K562 (cell line): ENCODE data around the gene CACTIN. TPM values are rescaled to one million over a fixed set of nuclear protein-coding genes. Genes with fewer than 3 reads are reported as not detected.

Source experiments
- MTA2 ChIP-seq: fragments of 450-650 bp; IDR thresholded peaks from 2 replicates; pipeline ENCODE4 v1.6.1; 2016; ENCODE audit warnings: low read depth
- RNF2 ChIP-seq: sonication (generic); IDR thresholded peaks from 2 replicates; pipeline ENCODE4 v1.6.1; 2016
- SIN3B ChIP-seq: fragments of 450-650 bp; IDR thresholded peaks from 2 replicates; pipeline ENCODE4 v1.6.1; 2017; ENCODE audit warnings: low read depth, mild to moderate bottlenecking, moderate library complexity
- SRF ChIP-seq, 2 experiments: fragments of 250-450, 450-650 bp in 1 of 2; sonication (Bioruptor Pico) in 1 of 2; sonication (generic) in 1 of 2; formaldehyde crosslinking; IDR thresholded peaks; 2 replicates each; pipeline versions ENCODE4 v1.5.0 to v1.5.1; 2020 to 2022; ENCODE audit warnings: mild to moderate bottlenecking in 1 of 2, missing genetic modification reagents in 1 of 2
- polyA plus RNA-seq, 8 experiments: library from polyadenylated mRNA; depleted of rRNA in 4 of 8; stranded (reverse) in 5 of 8; unstranded in 3 of 8; fragments of >200 nt; fragmentation: Nextera tagmentation in 2 of 8; fragmentation: Illumina TruSeq in 1 of 8; extraction: Ambion mirVana in 2 of 8; extraction: Trizol in 1 of 8; gene quantifications; 2 replicates each; pipeline versions ENCODE4 v1.2.1 to v1.2.3, GENCODE V29; 2011 to 2014; ENCODE audit warnings: inconsistent platforms in 1 of 8, missing spikeins in 1 of 8
- total RNA-seq, 7 experiments: library from RNA; depleted of rRNA in 6 of 7; stranded (reverse); fragments of >200 nt in 6 of 7; fragmentation: Illumina TruSeq in 2 of 7; extraction: Trizol in 2 of 7; gene quantifications; 2 replicates each; pipeline versions ENCODE4 v1.2.1 to v1.2.3, GENCODE V29; 2011 to 2021; ENCODE audit warnings: low replicate concordance in 1 of 7
- TF ChIP-seq, protein P1 (sequence below): fragments of 250-450 bp; sonication (Bioruptor Pico); IDR thresholded peaks from 2 replicates; pipeline ENCODE4 v1.9.0; 2021; ENCODE audit warnings: mild to moderate bottlenecking, inconsistent platforms
- TF ChIP-seq, protein P2 (sequence below), 2 experiments: fragments of 200-800 bp in 1 of 2; sonication (Bioruptor generic) in 1 of 2; sonication (generic) in 1 of 2; formaldehyde crosslinking in 1 of 2; IDR thresholded peaks in 1 of 2; conservative IDR thresholded peaks in 1 of 2; 2 replicates each; pipeline versions ENCODE4 v1.5.0 to v1.6.1; 2016 to 2020; ENCODE audit warnings: missing compliant biosample characterization in 1 of 2, missing genetic modification characterization in 1 of 2, missing genetic modification reagents in 1 of 2

Gene CACTIN
- total and polyA plus RNA-seq, 9 of the 15 experiments (the other 6 are each of a cell fraction or from before 2014, with no cell fraction given) = 0.15 to 49.2 (median 15.0) TPM

DNA sequence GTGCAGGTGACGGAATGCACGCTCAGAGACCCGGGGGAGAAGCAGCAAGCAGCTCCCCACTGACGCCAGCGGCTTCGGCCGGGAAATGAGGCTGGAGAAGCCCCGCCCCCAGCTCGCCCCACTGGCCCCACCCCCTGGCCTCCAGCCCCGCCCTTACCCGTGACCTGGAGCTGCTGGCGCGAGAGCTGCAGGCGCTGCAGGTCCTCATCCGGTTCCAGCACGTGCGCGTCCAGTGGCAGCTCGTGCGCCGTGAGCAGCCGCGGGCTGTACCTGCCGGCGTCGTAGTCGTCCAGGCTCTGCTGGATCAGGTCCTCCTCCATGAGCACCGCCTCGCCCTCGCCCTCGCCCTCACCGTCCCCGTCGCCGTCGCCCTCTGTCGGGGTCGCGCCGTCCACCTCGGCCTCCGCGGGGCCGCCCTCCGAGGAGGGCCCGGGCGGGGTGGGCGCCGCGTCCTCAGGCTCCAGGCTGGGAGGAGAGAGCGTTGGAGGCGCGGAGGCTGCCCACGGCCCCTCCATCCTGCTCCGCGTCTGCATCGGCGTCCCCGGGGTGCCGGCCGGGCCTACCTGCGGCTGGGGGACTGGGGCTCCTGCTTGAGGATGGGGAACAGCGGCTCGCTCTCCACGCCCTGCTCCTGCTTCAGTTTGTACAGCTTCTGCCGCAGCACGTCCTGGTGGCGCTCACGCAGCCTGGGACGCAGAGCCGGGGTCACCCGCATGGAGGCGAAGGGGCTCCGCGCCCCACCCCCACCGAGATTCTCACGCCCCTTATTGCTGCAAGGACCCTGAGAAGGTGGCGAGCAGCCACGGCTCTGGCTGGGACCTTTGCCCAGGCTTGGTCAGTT is 13.5 kb downstream of the CACTIN start (continued):
- TF ChIP-seq SRF (CRISPR knock-in tag; IDR thresholded peaks at IDR 0.05) (no peak), SIN3B (no peak), MTA2 (no peak), RNF2 (peak; percentile 84)
- TF ChIP-seq, protein P1, sequence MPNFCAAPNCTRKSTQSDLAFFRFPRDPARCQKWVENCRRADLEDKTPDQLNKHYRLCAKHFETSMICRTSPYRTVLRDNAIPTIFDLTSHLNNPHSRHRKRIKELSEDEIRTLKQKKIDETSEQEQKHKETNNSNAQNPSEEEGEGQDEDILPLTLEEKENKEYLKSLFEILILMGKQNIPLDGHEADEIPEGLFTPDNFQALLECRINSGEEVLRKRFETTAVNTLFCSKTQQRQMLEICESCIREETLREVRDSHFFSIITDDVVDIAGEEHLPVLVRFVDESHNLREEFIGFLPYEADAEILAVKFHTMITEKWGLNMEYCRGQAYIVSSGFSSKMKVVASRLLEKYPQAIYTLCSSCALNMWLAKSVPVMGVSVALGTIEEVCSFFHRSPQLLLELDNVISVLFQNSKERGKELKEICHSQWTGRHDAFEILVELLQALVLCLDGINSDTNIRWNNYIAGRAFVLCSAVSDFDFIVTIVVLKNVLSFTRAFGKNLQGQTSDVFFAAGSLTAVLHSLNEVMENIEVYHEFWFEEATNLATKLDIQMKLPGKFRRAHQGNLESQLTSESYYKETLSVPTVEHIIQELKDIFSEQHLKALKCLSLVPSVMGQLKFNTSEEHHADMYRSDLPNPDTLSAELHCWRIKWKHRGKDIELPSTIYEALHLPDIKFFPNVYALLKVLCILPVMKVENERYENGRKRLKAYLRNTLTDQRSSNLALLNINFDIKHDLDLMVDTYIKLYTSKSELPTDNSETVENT (CRISPR knock-in tag) = no peak
- TF ChIP-seq, protein P2, sequence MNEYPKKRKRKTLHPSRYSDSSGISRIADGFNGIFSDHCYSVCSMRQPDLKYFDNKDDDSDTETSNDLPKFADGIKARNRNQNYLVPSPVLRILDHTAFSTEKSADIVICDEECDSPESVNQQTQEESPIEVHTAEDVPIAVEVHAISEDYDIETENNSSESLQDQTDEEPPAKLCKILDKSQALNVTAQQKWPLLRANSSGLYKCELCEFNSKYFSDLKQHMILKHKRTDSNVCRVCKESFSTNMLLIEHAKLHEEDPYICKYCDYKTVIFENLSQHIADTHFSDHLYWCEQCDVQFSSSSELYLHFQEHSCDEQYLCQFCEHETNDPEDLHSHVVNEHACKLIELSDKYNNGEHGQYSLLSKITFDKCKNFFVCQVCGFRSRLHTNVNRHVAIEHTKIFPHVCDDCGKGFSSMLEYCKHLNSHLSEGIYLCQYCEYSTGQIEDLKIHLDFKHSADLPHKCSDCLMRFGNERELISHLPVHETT (CRISPR knock-in tag; conservative IDR thresholded peaks at IDR 0.05 in 1 of 2, IDR thresholded peaks at IDR 0.05 in 1 of 2) = no peak
